HCT116 (cell line): Measurements from ENCODE around the gene LCLAT1. TPM values are rescaled to one million over a fixed set of nuclear protein-coding genes. Genes with fewer than 3 reads are reported as not detected.
"Not testable (repeated sequence)": the region's sequence is repeated elsewhere in the genome, so short reads cannot be mapped to it uniquely, and the experiment has no call there.

ENCODE experiments used
- ATAC-seq: fragments of 200-7000 bp; cut with Tn5 transposase; 2 replicates; pipeline ENCODE4 v1.9.1; 2020; ENCODE audit warnings: mild to moderate bottlenecking, moderate library complexity
- BruUV-seq: library from RNA; stranded (reverse); fragments of 400-500 nt; replicated peaks from 2 replicates; lab custom pipeline; 2021; lab: Mats Ljungman, UMichigan
- CTCF ChIA-PET: fragments of 300-600 bp; sonication (Branson Sonifier 250); formaldehyde crosslinking; loops from one replicate; lab custom pipeline; 2021; ENCODE audit warnings: antibody characterized with exemption; lab: Charles Lee
- POLR2A ChIA-PET: fragments of 300-600, 350-600 bp; sonication (Branson Sonifier 250); formaldehyde crosslinking; loops from one replicate; lab custom pipeline; 2021; ENCODE audit warnings: antibody characterized with exemption; lab: Charles Lee
- RAD21 ChIA-PET, 2 experiments: fragments of 300-600 bp; sonication (Branson Sonifier 250); formaldehyde crosslinking; loops; one replicate each; lab custom pipeline; 2023; ENCODE audit warnings: low total read pairs in 2 of 2; ENCODE audit not compliant: uncharacterized antibody in 2 of 2, unreplicated experiment in 2 of 2, low non-redundant PET in 1 of 2; lab: Charles Lee
- DNase-seq: peaks from one replicate; pipeline ENCODE4 v3.0.0-alpha.2; 2010; ENCODE audit warnings: low read depth, low spot score
- H2AFZ ChIP-seq: fragments of 200-600 bp; shearing (Covaris generic), sonication (generic); 2 replicates; pipeline ENCODE4 v1.6.1; 2017; ENCODE audit warnings: low read depth, mixed run types, mixed read lengths, antibody characterized with exemption, low read length; ENCODE audit not compliant: poor library complexity, severe bottlenecking
- H3K27ac ChIP-seq: 2 replicates; pipeline ENCODE4 v1.5.1; 2012; ENCODE audit warnings: low read depth, low read length
- H3K27me3 ChIP-seq: fragments of 200-600 bp; sonication (generic); 2 replicates; pipeline ENCODE4 v1.6.1; 2016; ENCODE audit warnings: mixed run types, low read length, mixed read lengths; ENCODE audit not compliant: insufficient read depth
- H3K36me3 ChIP-seq, 2 experiments: fragments of 200-500 bp in 1 of 2; fragments of 200-600 bp in 1 of 2; sonication (Bioruptor generic) in 1 of 2; sonication (generic) in 1 of 2; 2 replicates each; pipeline versions ENCODE4 v1.5.1 to v1.6.1; 2014 to 2016; ENCODE audit warnings: low read length in 2 of 2, inconsistent platforms in 1 of 2, mixed read lengths in 1 of 2, mixed run types in 1 of 2; ENCODE audit not compliant: insufficient read depth in 2 of 2, control insufficient read depth in 1 of 2
- H3K4me1 ChIP-seq, 2 experiments: fragments of 200-600 bp in 1 of 2; sonication (generic) in 1 of 2; 2 replicates each; pipeline versions ENCODE4 v1.5.1 to v1.6.1; 2012 to 2017; ENCODE audit warnings: low read length in 2 of 2, inconsistent platforms in 1 of 2, mild to moderate bottlenecking in 1 of 2, mixed read lengths in 1 of 2, mixed run types in 1 of 2, moderate library complexity in 1 of 2; ENCODE audit not compliant: insufficient read depth in 2 of 2, control insufficient read depth in 1 of 2
- H3K4me2 ChIP-seq: fragments of 200-600 bp; sonication (generic); 2 replicates; pipeline ENCODE4 v1.6.1; 2017; ENCODE audit warnings: mixed run types, low read length, mixed read lengths
- H3K4me3 ChIP-seq, 2 experiments: fragments of 200-600 bp in 1 of 2; sonication (generic) in 1 of 2; replicated peaks in 1 of 2; 2 replicates each; pipeline ENCODE4 v1.5.1; 2011 to 2016; ENCODE audit warnings: low read length in 2 of 2, control low read depth in 1 of 2, low read depth in 1 of 2, mild to moderate bottlenecking in 1 of 2, mixed read lengths in 1 of 2, mixed run types in 1 of 2
- H3K79me2 ChIP-seq: fragments of 200-600 bp; sonication (generic); 2 replicates; pipeline ENCODE4 v1.6.1; 2017; ENCODE audit warnings: mild to moderate bottlenecking, mixed run types, low read length, moderate library complexity, mixed read lengths; ENCODE audit not compliant: insufficient read depth
- H3K9ac ChIP-seq: fragments of 200-600 bp; sonication (generic); 2 replicates; pipeline ENCODE4 v1.6.1; 2016; ENCODE audit warnings: low read length, mixed read lengths
- H3K9me2 ChIP-seq: fragments of 200-600 bp; sonication (generic), shearing (Covaris generic); 2 replicates; pipeline ENCODE4 v1.6.1; 2017; ENCODE audit warnings: mixed run types, mild to moderate bottlenecking, moderate library complexity; ENCODE audit not compliant: insufficient read depth
- H3K9me3 ChIP-seq, 2 experiments: fragments of 200-500 bp in 1 of 2; fragments of 200-600 bp in 1 of 2; sonication (Bioruptor generic) in 1 of 2; sonication (generic) in 1 of 2; 2 replicates each; pipeline ENCODE4 v1.6.1; 2014 to 2017; ENCODE audit warnings: low read length in 2 of 2, mixed read lengths in 2 of 2, inconsistent platforms in 1 of 2, low read depth in 1 of 2, mild to moderate bottlenecking in 1 of 2, mixed run types in 1 of 2, moderate library complexity in 1 of 2; ENCODE audit not compliant: control insufficient read depth in 1 of 2, insufficient read depth in 1 of 2
- H4K20me1 ChIP-seq: fragments of 200-600 bp; sonication (generic), shearing (Covaris generic); 2 replicates; pipeline ENCODE4 v1.6.1; 2017; ENCODE audit warnings: mixed run types, mild to moderate bottlenecking, moderate library complexity; ENCODE audit not compliant: insufficient read depth
- ATF3 ChIP-seq: IDR thresholded peaks from 2 replicates; pipeline ENCODE4 v1.6.1; 2012
- CEBPB ChIP-seq: IDR thresholded peaks from 2 replicates; pipeline ENCODE4 v1.6.1; 2012; ENCODE audit warnings: low read depth
- EZH2phosphoT487 ChIP-seq: fragments of 200-600 bp; IDR thresholded peaks from 2 replicates; pipeline ENCODE4 v1.6.1; 2018; ENCODE audit warnings: antibody characterized with exemption, borderline replicate concordance
- FOSL1 ChIP-seq: IDR thresholded peaks from 2 replicates; pipeline ENCODE4 v1.6.1; 2012; ENCODE audit warnings: low read depth
- JUND ChIP-seq: IDR thresholded peaks from 2 replicates; pipeline ENCODE4 v1.6.1; 2012
- POLR2A ChIP-seq: IDR thresholded peaks from 2 replicates; pipeline ENCODE4 v1.7.0; 2011; ENCODE audit warnings: borderline replicate concordance; ENCODE audit not compliant: insufficient read depth, insufficient read length; ENCODE audit errors: extremely low read depth
- POLR2AphosphoS5 ChIP-seq: IDR thresholded peaks from 2 replicates; pipeline ENCODE4 v1.6.1; 2011; ENCODE audit warnings: mild to moderate bottlenecking, low read depth, low read length, moderate library complexity
- REST ChIP-seq: IDR thresholded peaks from 2 replicates; pipeline ENCODE4 v1.6.1; 2012; ENCODE audit warnings: low read depth
- SP1 ChIP-seq: IDR thresholded peaks from 2 replicates; pipeline ENCODE4 v1.6.1; 2012; ENCODE audit warnings: low read depth
- TCF7L2 ChIP-seq: IDR thresholded peaks from 2 replicates; pipeline ENCODE4 v1.7.0; 2011; ENCODE audit warnings: borderline replicate concordance, inconsistent platforms; ENCODE audit not compliant: insufficient read depth, insufficient read length; ENCODE audit errors: extremely low read depth
- YY1 ChIP-seq: IDR thresholded peaks from 2 replicates; pipeline ENCODE4 v1.6.1; 2011; ENCODE audit warnings: low read length, low read depth, moderate library complexity, mild to moderate bottlenecking; ENCODE audit not compliant: insufficient replicate concordance; ENCODE audit errors: extremely low read depth
- ZFX ChIP-seq: fragments of 450-650 bp; IDR thresholded peaks from 2 replicates; pipeline ENCODE4 v1.6.1; 2017
- ZNF274 ChIP-seq: fragments of 200-500 bp; sonication (Bioruptor generic); IDR thresholded peaks from 2 replicates; pipeline ENCODE4 v1.6.1; 2014; ENCODE audit warnings: mild to moderate bottlenecking, low read depth, low read length, inconsistent platforms
- intact Hi-C: fragments of 100-400 bp; cut with micrococcal nuclease; formaldehyde crosslinking; loops from 2 replicates; pipeline ENCODE4 v1.10.0; 2022
- total RNA-seq: library from RNA; stranded (reverse); gene quantifications from one replicate; pipeline ENCODE4 v1.2.1, GENCODE V29; 2021; ENCODE audit not compliant: unreplicated experiment
- TF ChIP-seq, protein P1 (sequence below): IDR thresholded peaks from 2 replicates; pipeline ENCODE4 v1.6.1; 2012

LCLAT1 gene
- total RNA-seq, 1 experiment from 2014 or later = 36.2 TPM

- intact Hi-C loops = loop anchor here (10.0 kb wide), 1 partner anchor 291 kb away; no protein-coding TSS in a partner anchor
- POLR2A ChIA-PET = interaction anchor here (1.4 kb wide), 1 partner anchor 46 kb away, joined by 3 read pairs; no protein-coding TSS in a partner anchor
- no peak overlapping the region for H3K27ac ChIP-seq
- H3K27me3 ChIP-seq = no peaks in the 10 kb centered on the region
- CTCF ChIA-PET = no interaction called here
- H3K79me2 ChIP-seq = peaks cover 65% of the 10 kb centered on the region
- DNase-seq (no peak), ATAC-seq (no peak)
- H3K9me3 ChIP-seq = peaks cover 0 to 8% of the 10 kb centered on the region in 2 experiments; a peak in 1 of 4 replicates
- H3K36me3 ChIP-seq = no peaks in the 10 kb centered on the region
- H3K4me1 ChIP-seq = peaks cover 15 to 24% of the 10 kb centered on the region in 2 experiments
- no peak overlapping the region for H3K4me2 ChIP-seq
- H3K4me3 ChIP-seq = no peak overlapping the region
- no peaks in the 10 kb centered on the region for H3K9me2 ChIP-seq
- no peak for TF ChIP-seq TCF7L2
- TF ChIP-seq FOSL1 = no peak
- TF ChIP-seq, protein P1, sequence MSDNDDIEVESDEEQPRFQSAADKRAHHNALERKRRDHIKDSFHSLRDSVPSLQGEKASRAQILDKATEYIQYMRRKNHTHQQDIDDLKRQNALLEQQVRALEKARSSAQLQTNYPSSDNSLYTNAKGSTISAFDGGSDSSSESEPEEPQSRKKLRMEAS = no peak
- TF ChIP-seq POLR2AphosphoS5 = no peak
- no peak for TF ChIP-seq ZNF274
- no peak for TF ChIP-seq YY1
- TF ChIP-seq SP1 = no peak
- TF ChIP-seq JUND = no peak
- no peak for TF ChIP-seq POLR2A
- no peak for TF ChIP-seq ZFX
- TF ChIP-seq ATF3 = no peak
- TF ChIP-seq REST = no peak
- no peak for TF ChIP-seq EZH2phosphoT487
- TF ChIP-seq CEBPB = no peak
- no peak overlapping the region for H3K9ac ChIP-seq
- peaks cover 5% of the 10 kb centered on the region; the same call in 1 of the 2 replicates for H4K20me1 ChIP-seq
- RAD21 ChIA-PET = no interaction called here
- no peak overlapping the region for H2AFZ ChIP-seq
- BruUV-seq = no TSS peak
These were observed 58.6 kb downstream of the LCLAT1 start for GRCh38 chr2:30505500-30506180.

GRCh38 chr2:30507460-30507859, 60.4 kb downstream of the LCLAT1 start:
- intact Hi-C loops = loop anchor here (10.0 kb wide), 1 partner anchor 293 kb away; no protein-coding TSS in a partner anchor
- H3K27ac ChIP-seq, H3K27me3 ChIP-seq, ATAC-seq, H3K4me2 ChIP-seq, H3K4me3 ChIP-seq, DNase-seq, CTCF ChIA-PET, H3K36me3 ChIP-seq, BruUV-seq, H3K9me2 ChIP-seq, H3K9ac ChIP-seq, H2AFZ ChIP-seq, H3K9me3 ChIP-seq: not testable (repeated sequence)
- Histone ChIP-seq H4K20me1 (peaks cover 13% of the 10 kb centered on the region; the same call in 1 of the 2 replicates), H3K79me2 (peaks cover 71% of the 10 kb centered on the region), H3K4me1 (peaks cover 31 to 42% of the 10 kb centered on the region in 2 experiments)
- RAD21 ChIA-PET = interaction anchor here in 1 of 2 experiments (0.6 kb wide), 1 partner anchor 289 kb away, joined by 4 read pairs; no protein-coding TSS in a partner anchor
- POLR2A ChIA-PET = interaction anchor here (1.4 kb wide), 1 partner anchor 48 kb away, joined by 3 read pairs; no protein-coding TSS in a partner anchor
